GM12865 (cell line): Measurements from ENCODE around the gene GFI1B.

Source experiments
- DNase-seq: peaks from one replicate; pipeline ENCODE4 v3.0.0; 2010; ENCODE audit warnings: low read depth
- H3K4me3 ChIP-seq: 2 replicates; pipeline ENCODE4 v1.5.1; 2011; ENCODE audit warnings: mild to moderate bottlenecking, low read depth, low read length, control low read depth
- CTCF ChIP-seq: IDR thresholded peaks from 2 replicates; pipeline ENCODE4 v1.5.1; 2011; ENCODE audit warnings: low read length, control low read depth, low read depth, inconsistent platforms; ENCODE audit not compliant: insufficient read depth; ENCODE audit errors: missing control alignments

Gene GFI1B

GRCh38 chr9:133014696-133015095 is 36.2 kb downstream of the GFI1B start:
- no peak overlapping the region for H3K4me3 ChIP-seq
- no peak for TF ChIP-seq CTCF
- no peak for DNase-seq

- DNase-seq, result peak; percentile 55
- TF ChIP-seq CTCF, result no peak
- no peak overlapping the region for H3K4me3 ChIP-seq
These were observed 44.8 kb downstream of the GFI1B start for GRCh38 chr9:133023117-133023890.

- no peak overlapping the region for H3K4me3 ChIP-seq
- no peak for DNase-seq
- no peak for TF ChIP-seq CTCF
These were observed 47.9 kb downstream of the GFI1B start for GRCh38 chr9:133026426-133026825.

GRCh38 chr9:133027134-133027533 is 48.6 kb downstream of the GFI1B start:
- TF ChIP-seq CTCF, result no peak
- no peak for DNase-seq
- no peak overlapping the region for H3K4me3 ChIP-seq

GRCh38 chr9:133028221-133028620 is 49.7 kb downstream of the GFI1B start:
- TF ChIP-seq CTCF, result no peak
- H3K4me3 ChIP-seq, result no peak overlapping the region
- no peak for DNase-seq

- no peak for DNase-seq
- TF ChIP-seq CTCF, result no peak
- H3K4me3 ChIP-seq, result peak overlapping the region; percentile 91
These were observed 51.5 kb downstream of the GFI1B start for GRCh38 chr9:133029994-133030316.
